Vagina (tissue), 2 donors: ENCODE measurements around the gene ARHGEF4. TPM values are rescaled to one million over a fixed set of nuclear protein-coding genes. Genes with fewer than 3 reads are reported as not detected.

Experiments used
- DNase-seq, 2 donors: peaks; one replicate each; pipeline ENCODE4 v3.0.0-alpha.2; 2017; ENCODE audit errors: extremely low spot score in 2 of 2
- H3K27ac ChIP-seq: fragments of 200-600 bp; sonication (generic); one replicate; pipeline ENCODE4 v1.5.1; 2019
- H3K27me3 ChIP-seq: fragments of 200-600 bp; sonication (generic); one replicate; pipeline ENCODE4 v1.5.1; 2019
- H3K36me3 ChIP-seq, 2 donors: fragments of 200-600 bp; sonication (generic); one replicate each; pipeline ENCODE4 v1.5.1; 2017 to 2019
- H3K4me1 ChIP-seq: fragments of 200-600 bp; sonication (generic); one replicate; pipeline ENCODE4 v1.5.1; 2019
- H3K4me3 ChIP-seq, 2 donors: fragments of 200-600 bp; sonication (generic); 1 replicate in 1 of 2; 2 replicates in 1 of 2; pipeline ENCODE4 v1.5.1; 2016 to 2019
- H3K9me3 ChIP-seq: fragments of 200-600 bp; sonication (generic); one replicate; pipeline ENCODE4 v1.5.1; 2019
- POLR2A ChIP-seq, 2 donors: fragments of 450-650 bp; IDR thresholded peaks; one replicate each; pipeline ENCODE4 v1.6.1; 2017; ENCODE audit warnings: antibody characterized with exemption in 2 of 2, mild to moderate bottlenecking in 2 of 2, moderate library complexity in 2 of 2
- POLR2AphosphoS5 ChIP-seq, 2 donors: sonication (generic); formaldehyde crosslinking; IDR thresholded peaks; one replicate each; pipeline ENCODE4 v1.9.0; 2017; ENCODE audit warnings: antibody characterized with exemption in 2 of 2, mild to moderate bottlenecking in 2 of 2, low read depth in 1 of 2; ENCODE audit not compliant: insufficient read depth in 1 of 2
- intact Hi-C: fragments of 100-400 bp; cut with DNase I; formaldehyde crosslinking; loops from one replicate; pipeline ENCODE4 v1.15.1; 2023
- total RNA-seq: library from RNA; depleted of rRNA; stranded (reverse); fragments of >200 nt; gene quantifications from one replicate; pipeline ENCODE4 v1.2.3, GENCODE V29; 2016
- TF ChIP-seq, protein P1 (sequence below), 3 experiments: fragments of 450-650 bp in 2 of 3; fragments of 200-600 bp in 1 of 3; sonication (generic) in 1 of 3; IDR thresholded peaks; one replicate each; pipeline ENCODE4 v1.5.1; 2017 to 2019; ENCODE audit warnings: antibody characterized with exemption in 3 of 3, mild to moderate bottlenecking in 2 of 3, moderate library complexity in 2 of 3

The ARHGEF4 gene
- total RNA-seq, 1 donor from 2014 or later: 116 TPM

DNA sequence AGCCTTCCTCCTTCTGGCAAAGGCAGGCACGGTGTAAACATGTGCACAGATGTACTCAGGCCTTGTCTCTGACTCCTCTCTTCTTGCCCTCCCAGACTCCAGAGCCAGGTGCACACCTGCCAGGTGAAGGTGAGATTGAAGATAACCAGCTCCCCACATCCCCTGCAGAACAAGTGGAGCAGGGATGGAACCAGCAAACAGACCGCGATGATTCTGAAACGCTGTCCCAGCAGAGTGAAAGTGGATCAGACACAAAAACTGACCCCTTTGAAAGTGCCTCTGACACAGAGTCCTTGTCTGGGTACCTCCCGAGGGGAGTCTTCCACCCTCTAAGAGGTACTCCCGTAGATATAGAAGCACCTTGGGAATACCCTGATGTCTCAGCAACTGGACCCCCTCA lies 77.2 kb downstream of the ARHGEF4 start:
- intact Hi-C loops: no loop called here
- H3K27me3 ChIP-seq: no peaks in the 10 kb centered on the region
- peaks cover 12% of the 10 kb centered on the region for H3K4me1 ChIP-seq
- no peak overlapping the region for H3K27ac ChIP-seq
- no peaks in the 10 kb centered on the region for H3K36me3 ChIP-seq
- TF ChIP-seq POLR2A (IDR thresholded peaks at IDR 0.05) (no peak), POLR2AphosphoS5 (IDR thresholded peaks at IDR 0.05; ENCODE audit: insufficient read depth in 1 of 2, low read depth in 1 of 2) (no peak)
- TF ChIP-seq, protein P1, sequence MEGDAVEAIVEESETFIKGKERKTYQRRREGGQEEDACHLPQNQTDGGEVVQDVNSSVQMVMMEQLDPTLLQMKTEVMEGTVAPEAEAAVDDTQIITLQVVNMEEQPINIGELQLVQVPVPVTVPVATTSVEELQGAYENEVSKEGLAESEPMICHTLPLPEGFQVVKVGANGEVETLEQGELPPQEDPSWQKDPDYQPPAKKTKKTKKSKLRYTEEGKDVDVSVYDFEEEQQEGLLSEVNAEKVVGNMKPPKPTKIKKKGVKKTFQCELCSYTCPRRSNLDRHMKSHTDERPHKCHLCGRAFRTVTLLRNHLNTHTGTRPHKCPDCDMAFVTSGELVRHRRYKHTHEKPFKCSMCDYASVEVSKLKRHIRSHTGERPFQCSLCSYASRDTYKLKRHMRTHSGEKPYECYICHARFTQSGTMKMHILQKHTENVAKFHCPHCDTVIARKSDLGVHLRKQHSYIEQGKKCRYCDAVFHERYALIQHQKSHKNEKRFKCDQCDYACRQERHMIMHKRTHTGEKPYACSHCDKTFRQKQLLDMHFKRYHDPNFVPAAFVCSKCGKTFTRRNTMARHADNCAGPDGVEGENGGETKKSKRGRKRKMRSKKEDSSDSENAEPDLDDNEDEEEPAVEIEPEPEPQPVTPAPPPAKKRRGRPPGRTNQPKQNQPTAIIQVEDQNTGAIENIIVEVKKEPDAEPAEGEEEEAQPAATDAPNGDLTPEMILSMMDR (IDR thresholded peaks at IDR 0.05): no peak
- peak in 1 of 2 donors; percentile 78 for DNase-seq
- H3K9me3 ChIP-seq: no peaks in the 10 kb centered on the region
- no peak overlapping the region for H3K4me3 ChIP-seq

DNA sequence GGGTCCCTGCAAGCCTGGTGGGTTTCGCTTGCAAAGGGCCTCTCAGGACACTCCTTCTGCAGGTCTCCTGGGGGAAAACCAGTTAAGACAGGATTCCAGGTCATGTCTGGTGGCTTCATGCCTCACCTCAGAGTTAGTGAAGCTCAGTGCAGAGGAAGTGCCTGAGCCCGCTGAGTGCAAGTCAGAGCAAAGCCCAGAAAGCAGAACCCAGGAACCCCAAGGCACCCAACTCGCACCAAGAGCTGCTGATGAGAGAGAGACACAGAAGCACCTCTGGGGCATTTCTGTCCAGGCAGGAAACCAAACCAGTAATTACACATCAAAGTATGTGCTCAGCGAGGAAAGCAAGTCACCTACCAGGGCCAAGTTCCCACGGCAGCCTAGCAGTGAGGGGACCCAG lies 78.4 kb downstream of the ARHGEF4 start:
- peak overlapping the region; percentile 39 for H3K27ac ChIP-seq
- peaks cover 12% of the 10 kb centered on the region for H3K4me1 ChIP-seq
- intact Hi-C loops: no loop called here

DNA sequence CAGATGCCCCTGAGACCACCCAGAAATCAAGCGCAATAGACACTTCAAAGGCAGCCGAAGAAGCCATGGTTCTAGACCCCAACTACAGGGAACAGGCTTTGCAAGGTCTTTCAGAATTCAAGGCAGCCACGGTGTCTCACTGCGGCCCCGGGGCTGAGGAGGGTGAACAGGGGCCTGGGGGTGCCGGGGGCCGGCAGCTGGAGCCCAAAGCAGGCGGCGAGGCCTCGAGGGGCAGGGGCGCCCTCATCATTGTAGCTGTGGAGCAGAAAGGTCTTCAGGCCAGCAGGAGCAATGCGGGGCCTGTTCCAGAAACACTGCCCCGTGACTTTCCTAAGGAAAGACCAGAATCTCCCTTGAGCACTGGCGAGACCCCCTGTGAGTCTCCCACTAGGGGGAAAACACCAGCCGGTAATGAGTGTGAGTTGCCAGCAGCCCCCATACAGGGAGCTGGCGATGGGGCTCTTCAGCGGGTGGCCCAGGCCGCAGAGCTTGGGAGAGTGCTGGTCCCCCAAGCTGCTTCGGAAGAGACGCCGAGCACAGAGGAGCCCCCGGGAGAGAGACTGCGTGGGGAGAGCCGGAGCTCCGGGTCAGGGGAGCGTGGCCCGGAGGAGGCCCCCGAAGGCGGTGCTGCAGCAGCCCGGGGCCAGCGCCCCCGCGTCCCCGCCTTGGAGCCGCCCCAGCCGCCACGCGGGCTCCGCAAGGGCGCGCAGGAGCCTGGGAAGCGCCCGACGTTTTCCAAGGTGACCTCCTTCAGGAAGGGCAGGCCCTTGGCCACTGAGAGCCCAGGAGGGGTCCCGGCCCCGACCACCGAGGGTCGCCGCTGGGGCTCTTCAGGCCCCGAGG lies 79.1 kb downstream of the ARHGEF4 start:
- intact Hi-C loops: no loop called here
- peak in 1 of 2 donors; percentile 74 for DNase-seq
- H3K9me3 ChIP-seq: no peaks in the 10 kb centered on the region
- TF ChIP-seq, protein P1 (IDR thresholded peaks at IDR 0.05): no peak
- TF ChIP-seq POLR2A (IDR thresholded peaks at IDR 0.05) (no peak), POLR2AphosphoS5 (IDR thresholded peaks at IDR 0.05; ENCODE audit: insufficient read depth in 1 of 2, low read depth in 1 of 2) (no peak)
- H3K4me3 ChIP-seq: no peak overlapping the region
- H3K27me3 ChIP-seq: no peaks in the 10 kb centered on the region
- H3K4me1 ChIP-seq: peaks cover 12% of the 10 kb centered on the region
- H3K36me3 ChIP-seq: no peaks in the 10 kb centered on the region
- H3K27ac ChIP-seq: peak overlapping the region; percentile 39

More for the DNA sequence above, 78.4 kb downstream of the ARHGEF4 start:
- DNase-seq: peak in 1 of 2 donors; percentile 84
- Histone ChIP-seq H3K27me3 (no peaks in the 10 kb centered on the region), H3K4me3 (no peak overlapping the region), H3K36me3 (no peaks in the 10 kb centered on the region), H3K9me3 (no peaks in the 10 kb centered on the region)
- TF ChIP-seq POLR2A (IDR thresholded peaks at IDR 0.05) (no peak), POLR2AphosphoS5 (IDR thresholded peaks at IDR 0.05; ENCODE audit: insufficient read depth in 1 of 2, low read depth in 1 of 2) (peak in 1 of 2 donors; percentile 32)
- TF ChIP-seq, protein P1 (IDR thresholded peaks at IDR 0.05): no peak

DNA sequence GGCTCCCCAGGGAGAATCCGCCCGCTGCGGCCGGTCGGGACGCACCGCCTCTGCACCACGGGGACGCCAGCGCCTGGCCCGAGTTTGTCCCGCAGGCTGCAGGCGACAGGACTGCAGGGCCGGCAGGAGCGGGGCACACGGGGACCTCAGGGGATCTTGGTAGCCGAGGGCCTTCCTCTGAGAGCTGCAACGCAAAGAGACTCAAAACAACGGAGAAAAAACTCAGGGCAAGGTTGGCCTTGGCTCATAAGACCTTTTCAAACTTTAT lies 79.7 kb downstream of the ARHGEF4 start:
- peaks cover 7% of the 10 kb centered on the region for H3K4me1 ChIP-seq
- intact Hi-C loops: no loop called here
- no peaks in the 10 kb centered on the region for H3K27me3 ChIP-seq
- H3K4me3 ChIP-seq: no peak overlapping the region
- DNase-seq: no peak
- no peak overlapping the region for H3K27ac ChIP-seq
- no peaks in the 10 kb centered on the region for H3K36me3 ChIP-seq
- no peaks in the 10 kb centered on the region for H3K9me3 ChIP-seq
- TF ChIP-seq POLR2A (IDR thresholded peaks at IDR 0.05) (no peak), POLR2AphosphoS5 (IDR thresholded peaks at IDR 0.05; ENCODE audit: insufficient read depth in 1 of 2, low read depth in 1 of 2) (no peak)
- TF ChIP-seq, protein P1 (IDR thresholded peaks at IDR 0.05): no peak

DNA sequence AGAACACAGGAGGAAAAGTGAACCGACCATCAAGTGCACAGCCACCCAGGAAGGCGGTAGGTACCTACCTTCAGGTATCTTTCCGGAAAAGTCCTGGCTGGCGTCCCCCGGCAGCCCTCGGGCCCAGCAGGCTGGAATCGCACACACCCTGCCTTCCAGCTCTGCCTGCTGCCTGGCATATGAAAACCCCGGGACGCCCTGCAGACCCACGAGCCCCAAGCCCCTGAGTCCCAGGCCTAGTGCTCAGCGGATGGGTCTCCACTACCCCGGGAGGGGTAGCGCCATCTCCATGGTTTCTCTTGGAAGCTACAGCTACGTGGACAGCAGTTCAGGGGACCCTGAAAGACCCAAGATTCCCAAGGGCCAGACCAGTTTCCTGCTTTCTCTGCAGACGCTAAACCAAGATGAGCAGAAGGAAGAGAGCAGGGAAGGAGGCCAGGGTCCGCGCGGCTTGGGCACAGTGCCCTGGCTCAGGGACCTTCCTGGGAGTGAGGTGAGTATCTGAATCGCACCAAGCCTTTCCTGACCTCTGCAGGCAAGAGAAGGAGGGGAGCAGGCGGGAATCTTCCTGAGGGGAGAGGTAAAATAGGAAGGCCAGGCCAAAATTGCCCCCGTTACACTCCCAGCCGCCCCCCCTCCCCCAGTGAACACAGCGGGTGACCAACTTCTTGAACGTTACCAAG lies 80.4 kb downstream of the ARHGEF4 start:
- no peak overlapping the region for H3K27ac ChIP-seq
- H3K4me3 ChIP-seq: no peak overlapping the region
- no peaks in the 10 kb centered on the region for H3K27me3 ChIP-seq
- no peaks in the 10 kb centered on the region for H3K9me3 ChIP-seq
- peaks cover 7% of the 10 kb centered on the region for H3K4me1 ChIP-seq
- H3K36me3 ChIP-seq: no peaks in the 10 kb centered on the region
- DNase-seq: peak in 1 of 2 donors; percentile 83
- intact Hi-C loops: no loop called here
- TF ChIP-seq, protein P1 (IDR thresholded peaks at IDR 0.05): no peak
- TF ChIP-seq POLR2AphosphoS5 (IDR thresholded peaks at IDR 0.05; ENCODE audit: insufficient read depth in 1 of 2, low read depth in 1 of 2) (no peak), POLR2A (IDR thresholded peaks at IDR 0.05) (no peak)
